Stimulated activated CD4-positive, alpha-beta T cell treated with anti-CD3 and anti-CD28 coated beads, Interleukin-12 subunit alpha, Interleukin-12 subunit beta, amount 100 ng/mL, for 4 hours (primary cell): ENCODE measurements around the gene LSM11.

Source experiments
- DNase-seq: peaks from one replicate; pipeline ENCODE4 v3.0.0-alpha.2; 2020

The LSM11 gene

DNA sequence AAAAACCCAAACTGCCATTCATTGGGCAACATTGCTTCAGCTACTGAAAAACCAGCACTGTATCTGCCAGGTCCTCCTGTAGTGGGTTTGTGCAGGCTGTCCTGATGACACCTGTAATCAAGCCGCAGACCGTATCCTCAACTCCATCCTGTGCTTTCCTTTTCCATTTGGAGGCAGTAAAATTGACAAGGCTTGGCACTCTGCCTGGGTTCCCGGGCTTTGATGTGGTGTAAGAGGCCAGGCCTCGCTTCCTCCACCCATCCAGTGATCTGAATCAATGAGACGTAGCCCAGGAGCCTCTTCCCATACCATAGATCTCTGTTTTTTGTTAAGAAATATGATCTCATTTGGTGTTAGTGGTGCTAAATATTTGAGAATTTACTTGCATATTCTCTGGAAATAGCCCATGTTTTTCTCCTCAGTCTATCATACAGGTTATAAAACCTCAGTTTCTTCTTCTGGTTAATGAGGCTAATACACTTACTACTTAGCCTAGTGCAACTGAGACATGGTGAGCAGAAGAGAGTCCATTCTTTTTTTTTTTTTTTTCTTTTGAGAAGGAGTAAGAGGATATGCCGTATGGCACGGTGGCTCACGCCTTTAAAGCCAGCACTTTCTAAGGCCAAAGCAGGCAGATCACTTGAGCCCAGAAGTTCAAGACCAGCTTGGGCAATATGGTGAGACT lies 34.8 kb downstream of the LSM11 start:
- DNase-seq, result no peak

DNA sequence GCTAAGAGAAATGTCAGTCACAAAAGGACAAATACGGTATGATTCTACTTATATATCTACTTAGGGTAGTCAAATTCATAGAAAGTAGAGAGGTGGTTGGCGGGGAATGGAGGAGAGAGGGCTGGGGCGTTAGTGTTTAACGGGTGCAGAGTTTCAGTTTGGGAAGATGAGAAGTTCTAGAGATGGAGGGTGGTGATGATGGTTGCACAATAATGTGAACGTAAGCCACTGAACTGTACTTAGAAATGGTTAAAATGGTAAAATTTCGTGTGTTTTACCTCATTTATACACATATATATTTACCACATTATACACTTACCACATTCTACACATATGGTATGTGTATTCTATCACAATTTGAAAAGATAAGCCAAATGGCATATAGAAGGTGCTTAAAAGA lies 35.7 kb downstream of the LSM11 start:
- no peak for DNase-seq

DNA sequence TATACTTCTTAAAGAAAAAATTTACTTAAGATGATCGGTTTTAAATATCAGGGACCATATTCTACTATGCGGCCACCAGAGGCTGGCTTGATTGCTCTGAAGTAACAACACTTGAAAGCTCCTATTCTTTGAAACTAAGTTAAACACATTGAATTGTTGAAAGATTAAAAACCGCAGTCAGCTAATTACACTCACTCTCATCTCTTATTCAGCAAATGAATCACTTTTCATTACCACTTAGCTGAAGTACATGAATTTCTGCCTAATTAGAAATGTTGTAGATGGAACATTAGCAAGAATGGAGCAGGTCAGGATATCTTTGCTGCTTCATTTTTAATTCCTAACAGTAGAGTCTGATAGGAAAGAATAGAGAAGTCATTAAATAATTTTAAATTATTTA lies 42.3 kb downstream of the LSM11 start:
- no peak for DNase-seq

DNA sequence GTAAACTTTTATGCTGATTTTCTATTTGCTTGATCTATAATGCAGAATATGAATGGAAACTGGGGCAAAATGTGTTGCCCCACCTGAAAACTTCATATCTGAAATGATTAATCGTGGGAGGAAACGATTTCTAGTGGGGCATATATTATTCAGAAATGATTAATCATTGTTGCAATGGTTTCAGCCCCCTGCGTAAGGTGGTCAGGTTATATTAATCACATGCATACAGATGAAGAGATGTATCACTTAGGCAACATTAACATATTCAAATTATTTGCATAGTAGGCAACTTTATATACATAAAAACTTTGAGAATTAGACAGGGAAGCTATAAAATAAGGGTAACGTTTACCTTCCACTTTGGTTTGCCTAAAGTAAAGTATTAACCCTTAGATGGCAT lies 49.8 kb downstream of the LSM11 start:
- no peak for DNase-seq

DNA sequence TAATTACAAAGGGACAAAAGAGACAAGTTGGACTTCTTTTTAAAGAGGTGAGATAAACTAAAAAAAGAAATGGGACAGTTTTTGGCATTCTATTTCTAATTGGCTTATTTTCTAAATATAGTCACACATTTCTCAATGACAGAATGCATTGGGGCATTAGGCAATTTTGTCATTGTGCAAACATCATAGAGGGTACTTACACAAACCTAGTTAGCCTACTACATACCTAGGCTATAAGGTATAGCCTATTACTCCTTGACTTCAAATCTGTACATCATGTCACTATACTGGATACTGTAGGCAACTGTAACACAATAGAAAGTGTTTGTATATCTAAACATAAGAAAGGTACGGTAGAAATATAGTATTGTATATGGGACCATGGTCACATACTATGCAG lies 56.1 kb downstream of the LSM11 start:
- no peak for DNase-seq

DNA sequence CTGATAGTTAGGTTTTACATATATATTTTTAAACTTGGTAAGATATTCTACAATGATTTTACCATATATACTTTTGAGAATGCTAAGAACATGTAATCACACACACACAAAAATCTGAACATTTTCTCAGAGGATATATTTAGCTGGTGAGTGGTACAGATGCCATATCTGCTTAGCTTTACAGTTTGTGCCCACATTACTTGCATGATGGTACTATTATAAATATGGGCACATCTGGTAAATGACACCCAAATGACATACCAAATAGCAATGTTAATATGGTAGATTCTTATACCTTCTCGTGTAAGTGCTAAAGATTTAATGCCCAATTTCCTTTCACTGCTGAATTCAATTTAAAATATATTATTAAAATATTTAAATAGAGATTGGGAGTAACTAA lies 56.6 kb downstream of the LSM11 start:
- DNase-seq, result no peak

DNA sequence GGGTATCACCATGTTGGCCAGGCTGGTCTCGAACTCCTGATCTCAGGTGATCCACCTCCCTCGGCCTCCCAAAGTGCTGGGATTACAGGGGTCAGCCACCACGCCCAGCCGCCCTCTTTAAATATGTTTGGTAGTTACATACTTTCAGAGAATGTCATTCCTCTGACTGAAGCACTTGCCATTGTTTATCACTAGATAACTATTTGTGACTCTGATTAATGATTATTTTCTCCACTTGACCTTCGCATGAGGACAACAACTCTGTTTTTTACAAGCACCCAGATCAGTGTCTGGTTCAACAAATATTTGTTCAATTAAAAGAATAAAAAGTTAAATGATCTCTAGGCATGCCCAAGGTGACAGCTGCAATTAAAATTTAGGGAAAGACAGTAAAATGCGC lies 59.2 kb downstream of the LSM11 start:
- no peak for DNase-seq

DNA sequence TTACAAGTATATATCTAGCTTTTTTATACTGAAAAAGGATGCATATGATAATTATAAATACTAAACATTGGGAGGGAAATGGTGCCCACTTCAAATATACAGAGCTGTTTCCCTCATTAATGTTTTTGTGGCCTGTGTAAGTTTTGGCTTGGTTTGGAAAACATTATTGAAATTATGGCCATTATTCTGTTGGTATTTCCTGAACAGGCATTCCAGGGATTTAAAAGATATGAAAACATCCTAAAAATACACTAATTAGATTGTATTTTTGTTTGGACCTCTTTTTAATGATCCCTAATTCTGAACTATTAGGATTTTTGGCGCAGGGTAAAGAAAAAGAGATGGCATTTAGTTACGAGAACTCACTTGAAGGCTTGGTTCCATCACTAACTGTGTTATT lies 64.5 kb downstream of the LSM11 start:
- DNase-seq, result no peak
